OCI-LY1 (cell line): ENCODE data around the gene ZNF300.

Source experiments
- EZH2 ChIP-seq: fragments of 200-600 bp; sonication (generic), shearing (Covaris generic); IDR thresholded peaks from 2 replicates; pipeline ENCODE4 v1.8.0; 2017; ENCODE audit warnings: borderline replicate concordance, mixed run types, mild to moderate bottlenecking, antibody characterized with exemption, low read length, moderate library complexity, mixed read lengths
- TF ChIP-seq, protein P1 (sequence below): fragments of 200-600 bp; sonication (generic), shearing (Covaris generic); IDR thresholded peaks from 2 replicates; pipeline ENCODE4 v1.5.1; 2017; ENCODE audit warnings: mild to moderate bottlenecking, antibody characterized with exemption, low read length, moderate library complexity, mixed read lengths

DNA sequence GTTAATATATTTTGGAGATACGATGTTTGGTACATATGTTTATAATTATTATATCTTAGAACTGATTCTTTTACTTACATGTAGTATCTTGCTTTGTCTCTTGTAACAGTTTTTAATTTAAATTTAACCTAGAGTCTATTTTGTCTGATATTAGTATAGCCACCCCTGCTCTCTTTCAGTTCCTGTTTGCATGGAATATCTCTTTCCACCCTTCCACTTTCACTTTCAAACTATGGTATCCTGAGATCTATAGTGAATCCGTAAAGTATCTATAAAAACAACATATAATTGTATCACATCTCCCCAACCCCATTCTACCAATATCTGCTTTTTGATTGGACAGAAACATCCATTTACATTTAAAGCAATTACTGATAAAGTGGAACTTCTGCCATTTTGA lies 51.2 kb downstream of the ZNF300 start:
- TF ChIP-seq, protein P1, sequence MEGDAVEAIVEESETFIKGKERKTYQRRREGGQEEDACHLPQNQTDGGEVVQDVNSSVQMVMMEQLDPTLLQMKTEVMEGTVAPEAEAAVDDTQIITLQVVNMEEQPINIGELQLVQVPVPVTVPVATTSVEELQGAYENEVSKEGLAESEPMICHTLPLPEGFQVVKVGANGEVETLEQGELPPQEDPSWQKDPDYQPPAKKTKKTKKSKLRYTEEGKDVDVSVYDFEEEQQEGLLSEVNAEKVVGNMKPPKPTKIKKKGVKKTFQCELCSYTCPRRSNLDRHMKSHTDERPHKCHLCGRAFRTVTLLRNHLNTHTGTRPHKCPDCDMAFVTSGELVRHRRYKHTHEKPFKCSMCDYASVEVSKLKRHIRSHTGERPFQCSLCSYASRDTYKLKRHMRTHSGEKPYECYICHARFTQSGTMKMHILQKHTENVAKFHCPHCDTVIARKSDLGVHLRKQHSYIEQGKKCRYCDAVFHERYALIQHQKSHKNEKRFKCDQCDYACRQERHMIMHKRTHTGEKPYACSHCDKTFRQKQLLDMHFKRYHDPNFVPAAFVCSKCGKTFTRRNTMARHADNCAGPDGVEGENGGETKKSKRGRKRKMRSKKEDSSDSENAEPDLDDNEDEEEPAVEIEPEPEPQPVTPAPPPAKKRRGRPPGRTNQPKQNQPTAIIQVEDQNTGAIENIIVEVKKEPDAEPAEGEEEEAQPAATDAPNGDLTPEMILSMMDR, result no peak
- TF ChIP-seq EZH2, result no peak
